ENCODE data around the gene PRSS2.
"Not testable (repeated sequence)": the region's sequence is repeated elsewhere in the genome, so short reads cannot be mapped to it uniquely, and the experiment has no call there.

The PRSS2 gene

DNA sequence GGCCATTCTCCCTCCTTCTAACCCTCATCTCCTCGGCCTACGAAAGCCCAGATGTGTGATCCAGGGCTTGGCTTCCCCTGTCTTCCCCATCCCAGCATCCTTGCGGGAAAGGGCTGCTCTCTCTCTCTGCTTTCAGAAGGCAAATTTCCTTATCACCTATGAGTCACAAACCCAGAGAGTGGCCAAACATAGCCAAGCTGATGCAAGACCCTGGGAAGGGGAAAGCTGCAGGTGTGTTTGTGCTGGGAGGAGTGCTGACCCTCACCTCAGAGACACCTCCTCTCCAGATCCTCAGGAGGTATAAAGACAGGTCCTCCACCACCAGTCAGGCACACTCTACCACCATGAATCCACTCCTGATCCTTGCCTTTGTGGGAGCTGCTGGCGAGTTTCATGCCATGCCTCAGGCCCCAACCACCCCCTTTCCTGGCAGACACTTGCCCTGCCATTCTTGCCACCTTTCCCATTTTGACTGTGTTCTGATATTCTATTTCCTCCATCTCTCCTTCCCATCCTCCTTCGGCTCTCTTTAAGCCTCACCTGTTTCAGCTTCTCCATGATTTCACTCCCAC, 10.6 kb upstream of the PRSS2 start:
- no peak for DNase-seq

DNA sequence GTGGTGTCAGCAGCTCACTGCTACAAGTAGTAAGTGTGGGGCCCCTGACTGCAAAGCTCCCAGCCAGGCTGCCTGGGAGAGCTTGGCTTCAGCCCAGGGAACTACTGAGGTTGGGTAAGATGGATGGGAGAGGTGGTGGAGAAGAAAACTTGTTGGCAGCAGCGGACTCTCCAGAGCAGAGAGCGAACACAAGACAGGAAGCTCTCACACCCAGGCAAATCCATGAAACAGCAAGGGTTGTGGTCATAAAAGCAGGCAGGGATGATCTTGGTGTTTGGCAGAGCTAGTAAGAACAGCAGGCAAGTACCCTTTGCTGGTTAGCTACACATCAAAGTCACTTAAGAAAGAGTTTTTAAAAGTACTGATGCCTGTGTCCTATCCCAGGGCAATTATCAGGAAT, 9.2 kb upstream of the PRSS2 start:
- not testable (repeated sequence) for DNase-seq

DNA sequence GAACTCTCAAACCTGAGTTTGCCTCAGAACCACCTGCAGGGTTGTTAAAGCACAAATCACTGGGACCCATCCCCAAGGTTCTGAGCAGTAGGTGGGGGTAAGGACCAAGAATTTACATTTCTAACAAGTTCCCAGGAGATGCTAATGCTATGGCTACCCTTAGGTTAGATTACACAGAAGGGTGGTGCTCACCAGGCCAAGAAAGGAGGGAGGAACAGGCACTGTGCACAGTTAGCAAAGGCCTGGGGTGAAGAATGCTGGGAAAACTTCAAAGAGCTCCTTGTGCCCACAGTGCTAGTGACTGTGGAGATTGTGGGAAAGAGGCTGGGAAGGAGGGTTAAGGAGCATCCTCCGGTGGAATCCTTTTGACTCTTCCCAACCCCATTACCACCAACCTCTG, 8.7 kb upstream of the PRSS2 start:
- no peak for DNase-seq

- no peak for DNase-seq
Observed at GRCh38 chr7:142767451-142767850, 3.3 kb upstream of the PRSS2 start.

DNA sequence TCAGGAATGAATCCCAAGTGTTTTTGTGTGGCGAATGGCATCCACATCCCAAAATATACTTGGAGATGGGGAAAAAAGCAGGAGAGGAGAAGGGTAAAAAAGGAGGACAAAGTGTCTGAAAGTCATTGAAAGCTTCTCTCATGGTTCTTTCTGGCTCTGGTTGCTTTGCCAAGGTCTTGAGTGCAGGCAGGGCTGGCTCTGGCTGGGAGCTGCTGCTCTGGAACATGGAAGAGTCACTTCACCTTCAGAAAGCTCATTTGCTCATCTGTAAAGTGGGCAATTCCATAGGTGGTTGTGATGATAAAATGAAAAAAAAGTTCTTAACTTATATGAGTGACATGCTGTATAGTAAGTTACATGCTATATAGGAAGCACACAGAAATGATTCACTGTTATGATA, 2.9 kb upstream of the PRSS2 start:
- DNase-seq, result no peak

- DNase-seq, result not testable (repeated sequence)
Observed at GRCh38 chr7:142768885-142769284, 1.9 kb upstream of the PRSS2 start.

- no peak for DNase-seq
Observed at GRCh38 chr7:142771353-142771723, 568 bp downstream of the PRSS2 start.

GRCh38 chr7:142772051-142772450, 1.3 kb downstream of the PRSS2 start:
- DNase-seq, result no peak

DNA sequence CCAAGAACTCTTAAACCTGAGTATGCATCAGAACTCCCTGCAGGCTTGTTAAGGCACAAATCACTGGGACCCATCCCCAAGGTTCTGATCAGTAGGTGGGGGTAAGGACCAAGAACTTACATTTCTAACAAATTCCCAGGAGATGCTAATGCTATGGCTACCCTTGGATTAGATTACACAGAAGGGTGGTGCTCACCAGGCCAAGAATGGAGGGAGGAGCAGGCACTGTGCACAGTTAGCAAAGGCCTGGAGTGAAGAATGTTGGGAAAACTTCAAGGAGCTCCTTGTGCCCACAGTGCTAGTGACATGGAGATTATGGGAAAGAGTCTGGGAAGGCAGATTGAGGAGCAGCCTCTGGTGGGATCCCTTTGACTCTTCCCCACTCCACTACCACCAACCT, 1.9 kb downstream of the PRSS2 start:
- no peak for DNase-seq

DNA sequence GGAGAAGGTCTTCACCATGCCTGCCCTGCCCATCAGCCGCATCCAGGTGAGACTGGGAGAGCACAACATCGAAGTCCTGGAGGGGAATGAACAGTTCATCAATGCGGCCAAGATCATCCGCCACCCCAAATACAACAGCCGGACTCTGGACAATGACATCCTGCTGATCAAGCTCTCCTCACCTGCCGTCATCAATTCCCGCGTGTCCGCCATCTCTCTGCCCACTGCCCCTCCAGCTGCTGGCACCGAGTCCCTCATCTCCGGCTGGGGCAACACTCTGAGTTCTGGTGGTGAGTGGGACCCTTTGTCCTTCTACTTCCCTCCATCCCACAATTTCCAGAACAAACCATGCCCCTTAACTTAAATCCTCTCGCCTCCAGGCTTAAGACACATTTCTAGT, 2.5 kb downstream of the PRSS2 start:
- DNase-seq, result no peak

DNA sequence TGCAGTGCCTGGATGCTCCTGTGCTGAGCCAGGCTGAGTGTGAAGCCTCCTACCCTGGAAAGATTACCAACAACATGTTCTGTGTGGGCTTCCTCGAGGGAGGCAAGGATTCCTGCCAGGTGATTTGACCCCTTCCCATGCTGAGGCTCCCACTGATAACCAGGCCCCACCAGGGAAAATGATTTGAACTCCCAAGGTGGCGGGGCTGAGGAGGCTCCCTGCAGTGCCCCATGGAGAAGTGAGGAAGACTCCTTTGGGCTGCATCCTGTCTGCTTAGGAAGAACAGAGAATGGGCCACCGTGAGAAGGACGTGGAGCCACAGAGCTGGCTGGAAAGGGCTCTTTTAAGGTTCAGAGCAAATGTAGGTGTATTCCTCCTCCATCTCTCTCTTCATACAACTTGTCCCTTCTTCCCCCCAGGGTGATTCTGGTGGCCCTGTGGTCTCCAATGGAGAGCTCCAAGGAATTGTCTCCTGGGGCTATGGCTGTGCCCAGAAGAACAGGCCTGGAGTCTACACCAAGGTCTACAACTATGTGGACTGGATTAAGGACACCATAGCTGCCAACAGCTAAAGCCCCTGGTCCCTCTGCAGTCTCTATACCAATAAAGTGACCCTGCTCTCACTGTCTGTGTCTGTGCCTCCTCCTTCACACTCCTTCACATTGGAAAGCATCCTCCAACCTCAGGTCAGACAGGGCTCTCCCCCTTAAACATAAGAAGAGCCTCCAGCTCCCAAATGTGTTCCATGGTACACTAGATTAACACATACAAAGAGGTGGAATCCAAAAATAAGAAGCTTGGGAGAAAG, 3.4 kb downstream of the PRSS2 start:
- no peak for DNase-seq

DNA sequence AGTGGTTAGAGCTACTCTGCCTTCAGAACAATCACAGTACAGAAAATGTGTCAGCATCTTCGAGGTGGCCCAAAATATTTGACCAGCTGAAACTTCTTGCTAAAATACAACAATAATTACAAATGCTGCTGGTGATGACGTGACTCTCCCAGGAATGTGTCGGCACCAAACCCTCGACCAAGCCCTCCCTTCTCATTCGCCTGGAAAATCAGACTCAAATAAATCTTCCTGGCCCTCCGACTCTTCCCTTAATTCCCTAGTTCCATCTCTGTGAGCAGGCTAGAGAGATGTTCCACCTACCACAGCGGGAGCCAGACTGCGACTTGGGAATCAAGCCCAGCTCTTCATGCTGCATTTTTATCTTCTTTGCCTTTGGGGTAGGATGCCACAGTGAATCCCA, 4.1 kb downstream of the PRSS2 start:
- DNase-seq, result no peak

GRCh38 chr7:142775351-142776115, 4.8 kb downstream of the PRSS2 start:
- not testable (repeated sequence) for DNase-seq

GRCh38 chr7:142776206-142776844, 5.6 kb downstream of the PRSS2 start:
- no peak for DNase-seq

- not testable (repeated sequence) for DNase-seq
Observed at GRCh38 chr7:142776845-142777225, 6.1 kb downstream of the PRSS2 start.

GRCh38 chr7:142777318-142777717, 6.5 kb downstream of the PRSS2 start:
- DNase-seq, result no peak

DNA sequence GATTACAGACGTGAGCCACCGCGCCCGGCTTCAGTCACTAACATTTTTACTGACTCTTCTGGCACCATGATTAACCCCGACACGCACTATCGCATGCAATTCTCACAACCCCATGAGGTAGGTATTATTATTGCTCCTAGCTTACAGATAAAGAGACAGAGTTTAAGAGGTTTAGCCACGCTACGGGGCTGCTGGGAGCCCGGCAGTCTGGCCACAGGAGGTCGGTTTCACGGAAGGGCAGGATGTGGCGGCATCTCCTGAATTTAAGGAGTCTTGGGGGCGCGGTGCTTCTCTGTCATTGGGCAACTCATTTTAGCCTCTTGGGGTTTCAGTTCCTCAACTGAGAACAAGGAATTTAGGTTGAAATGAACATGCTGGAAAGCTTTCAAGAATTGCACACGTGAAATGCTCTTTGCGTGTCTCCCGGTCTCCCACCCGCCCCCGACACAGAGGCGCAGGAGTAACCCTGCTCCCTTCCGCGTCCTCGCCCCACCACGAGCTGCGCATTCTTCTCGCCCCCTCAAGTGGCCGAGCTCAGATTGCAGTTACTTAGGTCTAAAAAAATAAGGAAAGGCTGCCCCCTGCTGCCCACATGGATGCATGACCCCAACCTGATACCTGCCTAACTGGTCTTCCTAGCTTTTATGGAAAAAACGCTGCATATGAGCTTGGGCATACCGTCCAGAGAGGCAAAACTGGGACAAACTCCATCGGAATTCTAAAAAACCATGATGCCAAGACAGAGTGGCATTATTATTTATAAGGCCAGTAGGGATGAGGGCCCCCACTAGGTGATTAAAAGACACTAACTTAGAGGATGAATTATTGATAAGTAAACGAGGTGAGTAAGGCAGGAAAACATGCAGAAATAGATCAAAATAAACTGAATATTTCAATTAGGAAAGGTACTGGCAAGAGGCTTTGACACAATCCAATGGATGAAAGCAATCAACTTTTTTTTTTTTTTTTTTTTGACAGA, 12.4 kb downstream of the PRSS2 start:
- peak; percentile 76 to 78 for DNase-seq

DNA sequence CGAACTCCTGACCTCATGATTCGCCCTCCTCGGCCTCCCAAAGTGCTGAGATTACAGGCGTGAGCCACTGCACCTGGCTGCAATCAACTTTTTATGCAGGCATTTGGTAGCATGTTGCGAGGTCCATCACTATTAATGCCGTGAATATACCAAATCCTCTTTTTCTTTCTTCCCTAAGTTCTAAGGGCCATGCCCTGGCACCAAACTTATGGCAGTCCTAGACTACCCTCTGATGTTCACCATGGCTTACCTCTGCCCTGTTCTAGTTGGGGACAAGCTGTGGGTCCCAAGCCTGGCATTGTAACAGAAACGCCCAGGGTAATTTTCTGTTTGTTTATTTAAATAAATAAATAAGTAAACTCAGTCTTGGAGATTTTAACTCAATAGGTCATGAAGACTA, 13.3 kb downstream of the PRSS2 start:
- no peak for DNase-seq

- DNase-seq, result no peak
Observed at GRCh38 chr7:142784716-142785115, 13.9 kb downstream of the PRSS2 start.

DNA sequence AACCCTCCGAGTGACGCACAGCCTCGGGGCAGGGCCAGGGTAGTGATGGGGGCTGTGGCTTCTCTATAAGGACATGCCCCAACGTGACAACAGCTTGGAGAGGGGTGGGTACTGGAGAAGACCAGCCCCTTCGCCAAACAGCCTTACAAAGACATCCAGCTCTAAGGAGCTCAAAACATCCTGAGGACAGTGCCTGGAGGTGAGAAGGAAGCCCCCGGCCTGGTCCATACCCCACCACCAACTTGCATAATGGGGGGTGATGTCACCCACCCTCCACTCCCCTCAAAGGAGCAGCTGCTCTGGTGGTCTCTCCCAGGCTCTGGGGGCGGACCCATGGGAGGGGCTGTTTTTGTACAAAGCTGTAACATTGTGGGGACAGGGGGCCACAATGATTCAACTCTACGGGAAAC, 15.1 kb downstream of the PRSS2 start:
- DNase-seq, result peak; percentile 74 to 76

DNA sequence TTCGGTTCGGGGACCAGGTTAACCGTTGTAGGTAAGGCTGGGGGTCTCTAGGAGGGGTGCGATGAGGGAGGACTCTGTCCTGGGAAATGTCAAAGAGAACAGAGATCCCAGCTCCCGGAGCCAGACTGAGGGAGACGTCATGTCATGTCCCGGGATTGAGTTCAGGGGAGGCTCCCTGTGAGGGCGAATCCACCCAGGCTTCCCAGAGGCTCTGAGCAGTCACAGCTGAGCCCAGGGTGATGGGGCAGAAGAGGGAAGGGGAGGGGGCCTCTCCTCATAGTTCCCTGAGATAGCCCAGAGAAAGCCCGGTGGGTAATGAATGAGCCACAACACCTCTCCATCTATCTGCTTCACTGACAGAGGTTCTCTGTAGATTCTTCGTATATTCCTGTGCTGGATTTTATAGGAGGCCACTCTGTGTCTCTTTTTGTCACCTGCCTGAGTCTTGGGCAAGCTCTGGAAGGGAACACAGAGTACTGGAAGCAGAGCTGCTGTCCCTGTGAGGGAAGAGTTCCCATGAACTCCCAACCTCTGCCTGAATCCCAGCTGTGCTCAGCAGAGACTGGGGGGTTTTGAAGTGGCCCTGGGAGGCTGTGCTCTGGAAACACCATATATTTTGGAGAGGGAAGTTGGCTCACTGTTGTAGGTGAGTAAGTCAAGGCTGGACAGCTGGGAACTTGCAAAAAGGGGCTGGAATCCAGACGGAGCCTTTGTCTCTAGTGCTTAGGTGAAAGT, 16.4 kb downstream of the PRSS2 start:
- no peak for DNase-seq

- no peak for DNase-seq
Observed at GRCh38 chr7:142787783-142788182, 17.0 kb downstream of the PRSS2 start.

Measured in stimulated activated CD4-positive, alpha-beta T cell treated with anti-CD3 and anti-CD28 coated beads, Interleukin-2, amount 100 ng/mL, for 24 hours (primary cell).